Colon (tissue), 2 donors: ENCODE measurements around the gene CDH12.
A peak's percentile ranks its signal among the peaks of the same experiment; 100 is the strongest.
"Not testable (repeated sequence)": the region's sequence is repeated elsewhere in the genome, so short reads cannot be mapped to it uniquely, and the experiment has no call there.

Source experiments
- FAIRE-seq: peaks from 2 replicates; lab custom pipeline; 2012; peaks lifted over from hg19 to GRCh38; lab: Jason Lieb, UNC
- donor health status: control.
- donor health status: control.

CDH12 gene

DNA sequence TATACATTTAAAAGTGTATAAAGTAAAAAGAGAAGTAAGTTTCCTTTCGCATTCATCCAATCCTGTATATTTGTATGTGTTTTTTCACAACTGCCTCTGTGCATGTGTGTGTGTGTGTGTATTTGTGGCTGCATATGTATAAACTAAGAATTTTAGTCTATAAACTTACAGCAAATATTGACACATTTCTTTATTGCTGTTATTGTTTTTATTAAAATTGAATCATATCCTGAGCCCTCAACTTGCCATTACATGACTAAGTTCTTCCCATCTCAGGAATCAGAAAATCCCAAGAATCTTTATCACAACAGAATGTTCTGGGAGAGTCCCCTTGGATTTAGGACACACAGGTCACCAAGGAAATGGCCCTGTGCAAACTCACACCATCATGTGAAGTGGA, 712.7 kb downstream of the CDH12 start:
- FAIRE-seq = not testable (repeated sequence)

DNA sequence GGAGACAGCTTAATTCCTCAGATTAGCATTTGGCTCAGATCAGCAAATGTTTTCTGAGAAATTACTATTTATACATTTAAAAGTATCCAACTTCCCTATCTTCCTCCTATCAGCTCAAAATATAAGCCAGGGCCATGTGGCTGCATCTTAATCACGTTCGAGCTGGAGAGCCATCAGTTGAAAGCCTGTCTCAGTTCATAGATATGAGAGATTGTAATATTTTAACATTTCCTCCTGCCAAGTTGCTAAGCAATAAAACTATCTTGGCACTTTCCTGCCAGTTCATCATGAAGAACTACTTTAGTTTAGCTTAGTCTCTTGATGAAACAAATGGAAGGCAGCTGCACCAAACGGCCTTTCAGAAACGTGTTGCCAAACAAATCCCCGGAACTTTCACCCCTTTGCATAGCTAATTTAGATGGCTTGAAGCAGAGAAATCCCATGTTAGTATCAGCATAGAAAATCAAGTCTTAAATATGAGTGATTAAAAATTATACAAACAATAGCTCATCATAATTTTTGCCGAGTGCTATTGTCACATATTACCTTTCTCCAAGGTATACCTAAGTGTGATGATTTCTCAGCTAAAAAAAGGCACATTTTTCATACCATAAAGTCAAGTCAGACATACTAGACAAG, 713.4 kb downstream of the CDH12 start:
- FAIRE-seq = not testable (repeated sequence)

DNA sequence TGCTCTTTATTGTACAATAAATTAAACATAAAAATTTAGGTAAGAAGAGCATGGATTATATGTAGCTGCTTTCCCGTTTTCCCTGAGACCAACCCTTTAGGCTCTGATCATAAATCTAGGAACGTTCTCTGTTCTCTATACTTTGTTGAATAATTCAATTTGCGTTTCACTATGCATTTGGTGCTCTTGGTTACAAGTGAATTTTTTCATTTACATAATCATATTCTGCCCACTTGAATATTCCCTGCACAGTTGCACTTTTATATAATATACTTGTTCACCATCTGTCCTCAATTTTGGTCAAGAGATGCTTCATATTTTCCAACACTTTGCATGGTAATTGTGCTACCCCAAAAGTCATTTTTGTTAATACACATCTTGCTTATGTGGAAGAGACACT, 741.8 kb downstream of the CDH12 start:
- no peak for FAIRE-seq

DNA sequence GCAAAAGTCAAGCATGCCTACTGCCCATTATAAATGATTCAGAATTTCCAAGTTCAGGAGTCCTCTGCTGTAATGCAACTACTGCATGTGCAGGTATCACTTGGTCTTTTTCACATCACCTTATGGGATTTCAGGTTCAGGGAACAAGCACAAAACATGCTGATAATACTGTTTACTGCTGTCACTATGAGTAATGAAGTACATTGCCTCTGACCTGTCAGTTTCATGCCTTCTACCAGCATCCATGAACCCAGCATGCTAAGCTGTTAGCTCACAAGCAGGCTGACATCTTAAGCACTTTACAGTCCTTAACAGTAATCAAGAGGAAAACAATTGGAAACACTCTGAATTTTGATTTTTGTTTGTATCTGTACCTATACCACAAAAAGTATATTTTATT, 743.8 kb downstream of the CDH12 start:
- FAIRE-seq = no peak

DNA sequence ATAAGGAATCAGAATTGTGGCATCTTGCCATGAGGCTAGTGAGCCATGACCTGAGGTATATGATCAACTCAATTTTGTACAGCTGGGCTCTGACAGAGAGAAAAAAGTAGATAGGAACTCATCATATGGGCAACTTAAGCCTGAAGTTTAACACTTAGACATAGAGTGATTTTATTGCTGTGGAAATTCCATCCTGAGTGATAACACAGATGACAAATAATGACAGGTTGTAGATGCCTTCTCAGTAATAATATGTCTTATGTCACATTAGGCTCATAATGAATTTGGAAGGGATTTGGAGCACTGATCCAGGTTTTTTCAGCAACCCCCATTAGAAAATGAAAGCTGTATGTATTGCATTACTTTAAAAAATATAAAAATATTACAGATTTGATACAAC, 744.6 kb downstream of the CDH12 start:
- no peak for FAIRE-seq

DNA sequence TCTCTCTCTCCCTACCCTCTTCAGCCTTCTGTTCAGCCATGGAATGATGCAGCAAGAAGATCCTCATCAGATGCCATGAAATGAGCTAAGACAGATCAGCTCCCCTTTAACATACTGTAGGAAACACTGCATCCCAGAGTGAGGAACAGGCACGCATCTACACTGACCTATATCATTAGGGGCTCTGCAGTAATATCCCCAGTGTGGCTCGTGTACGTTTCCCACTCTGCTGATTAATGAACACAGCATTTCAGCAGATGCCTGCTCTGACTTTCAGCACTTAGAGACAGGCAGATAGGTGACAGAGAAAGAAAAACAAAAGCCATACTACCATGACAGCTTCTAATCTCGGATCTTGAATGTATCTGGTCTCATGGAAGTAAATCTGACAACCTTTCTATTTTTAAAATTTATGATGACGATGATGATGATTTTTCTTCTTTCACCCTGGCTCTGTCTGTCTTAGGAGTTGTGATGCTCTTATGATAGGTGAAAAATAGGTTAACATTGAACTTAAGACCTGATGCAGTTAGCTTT, 750.3 kb downstream of the CDH12 start:
- no peak for FAIRE-seq

DNA sequence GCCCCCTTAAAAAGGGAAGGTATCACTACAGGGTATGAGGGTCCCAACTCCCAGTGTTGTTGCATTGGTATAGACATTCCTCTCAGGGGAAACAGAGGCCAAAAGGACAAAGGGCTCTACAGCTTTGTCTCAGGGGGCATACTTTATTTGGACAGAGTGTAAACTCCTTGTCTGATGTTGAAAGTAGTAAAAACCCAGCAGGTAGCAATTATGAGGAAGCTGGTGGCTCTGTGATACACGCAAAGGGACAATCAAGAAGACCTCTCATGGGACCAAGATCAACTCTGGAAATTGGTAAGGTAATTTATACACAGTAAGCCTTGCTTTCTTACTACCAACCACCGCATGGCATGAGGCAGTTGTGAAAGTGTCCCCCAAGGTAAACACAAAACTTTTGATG, 764.6 kb downstream of the CDH12 start:
- FAIRE-seq = no peak

DNA sequence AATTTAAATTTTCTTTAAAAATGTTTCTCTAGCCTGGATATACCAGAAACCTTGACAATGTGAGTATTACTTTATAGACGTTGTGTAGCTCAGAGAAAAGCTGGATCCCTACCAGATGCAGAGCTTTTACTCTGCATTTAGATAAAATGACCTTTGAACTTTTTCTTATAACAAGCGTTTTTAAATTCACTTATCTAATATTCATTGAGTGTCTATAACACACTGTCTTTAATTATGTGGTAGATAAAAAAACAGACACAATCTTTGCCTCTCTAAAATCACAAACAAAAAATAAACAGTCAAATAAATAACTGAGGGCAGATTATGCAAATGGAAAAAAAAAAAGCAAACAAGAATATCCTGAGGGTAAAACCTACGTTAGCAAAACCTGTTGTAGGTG, 773.6 kb downstream of the CDH12 start:
- no peak for FAIRE-seq

DNA sequence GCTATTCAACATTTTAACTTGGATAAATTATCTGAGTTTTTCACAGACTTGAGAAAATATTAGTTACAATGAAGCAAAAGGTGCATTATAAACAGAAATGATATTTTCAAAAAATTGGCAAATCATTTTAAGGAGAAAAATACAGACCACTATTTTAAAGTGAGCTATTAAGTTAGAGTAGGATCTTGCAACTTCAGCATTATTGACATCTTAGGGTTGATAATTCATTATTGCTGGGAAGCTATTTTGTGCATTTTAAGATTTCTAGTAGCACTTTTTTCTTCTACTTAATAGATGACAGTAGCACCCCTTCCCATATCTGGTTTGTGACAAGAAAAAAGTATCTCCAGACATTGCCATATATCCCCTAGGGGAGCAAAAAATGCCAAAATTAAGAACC, 774.1 kb downstream of the CDH12 start:
- FAIRE-seq = no peak

DNA sequence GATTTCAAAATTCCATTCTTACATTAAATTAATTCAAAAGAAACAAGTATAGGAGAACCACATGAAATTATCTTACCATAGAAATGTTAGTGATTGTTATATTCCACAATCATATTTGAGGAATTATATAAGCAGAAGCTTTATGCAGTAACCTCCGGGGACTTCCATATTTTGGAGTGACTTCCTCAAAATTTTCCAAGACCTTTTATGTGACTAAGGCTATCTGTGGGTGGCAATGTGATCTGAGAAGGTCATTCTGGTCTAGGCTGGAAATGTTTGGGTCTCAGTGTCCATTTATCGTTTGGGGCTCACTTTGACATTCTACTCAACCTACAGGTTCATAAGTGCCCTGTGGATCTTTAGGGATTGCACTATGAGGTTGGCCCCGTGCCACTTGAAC, 776.6 kb downstream of the CDH12 start:
- no peak for FAIRE-seq

DNA sequence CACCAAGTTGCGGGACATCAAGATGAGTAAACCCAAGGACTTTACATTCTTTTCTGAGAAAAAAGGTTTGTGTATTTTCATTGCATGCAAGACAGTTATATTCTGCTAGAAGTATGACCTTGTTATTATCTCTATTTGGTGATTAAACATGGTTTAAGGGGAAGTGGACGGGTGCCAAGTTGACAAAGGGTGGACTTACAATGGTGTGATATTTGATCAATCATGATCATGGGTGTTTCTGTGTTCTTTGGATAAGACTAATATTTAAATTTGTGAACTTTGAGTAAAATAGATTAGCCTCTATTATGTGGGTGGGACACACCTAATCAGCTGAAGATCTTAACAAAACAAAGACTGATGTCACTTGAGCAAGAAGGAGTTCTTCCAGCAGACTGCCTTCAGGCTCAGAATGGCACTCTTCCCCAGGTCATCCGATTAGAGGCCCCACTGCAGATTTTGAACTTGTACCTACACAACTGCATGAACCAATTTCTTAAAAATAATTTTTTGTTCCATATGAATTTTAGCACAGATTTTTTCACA, 782.9 kb downstream of the CDH12 start:
- no peak for FAIRE-seq

DNA sequence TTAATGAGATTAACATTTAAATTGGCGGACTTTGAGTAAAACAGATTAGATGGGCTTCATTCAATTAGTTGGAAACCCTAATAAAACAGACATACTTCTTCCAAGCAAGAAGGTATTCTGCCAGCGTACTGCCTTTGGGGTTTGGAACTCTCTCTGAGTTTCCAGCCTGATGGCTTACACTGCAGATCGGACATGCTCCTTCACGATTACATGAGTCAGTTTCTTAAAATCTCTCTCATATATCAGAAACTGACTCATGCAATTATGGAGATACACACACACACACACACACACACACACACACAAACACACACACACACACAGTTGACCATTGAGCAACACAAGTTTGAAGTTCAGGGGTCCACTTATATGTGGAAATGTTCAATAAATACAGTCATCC, 789.4 kb downstream of the CDH12 start:
- no peak for FAIRE-seq

DNA sequence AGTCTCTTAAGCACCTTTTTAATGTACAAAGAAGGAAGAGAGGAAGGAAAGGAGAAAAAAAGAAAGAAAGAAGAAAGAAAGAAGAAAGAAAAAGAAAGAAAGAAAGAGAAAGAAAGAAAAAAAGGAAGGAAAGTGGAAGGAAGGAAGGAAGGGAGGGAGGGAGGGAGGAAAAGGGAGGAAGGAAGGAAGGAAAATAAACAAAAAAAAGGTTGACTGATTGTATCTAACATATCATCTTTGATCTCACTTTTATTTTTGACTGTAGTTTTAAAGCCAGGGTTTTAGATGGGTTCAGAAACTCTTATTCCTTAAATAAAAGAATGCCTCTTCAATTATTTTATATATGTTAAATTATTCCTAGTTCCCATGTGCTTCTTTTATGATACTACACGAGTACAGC, 794.5 kb downstream of the CDH12 start:
- FAIRE-seq = no peak

DNA sequence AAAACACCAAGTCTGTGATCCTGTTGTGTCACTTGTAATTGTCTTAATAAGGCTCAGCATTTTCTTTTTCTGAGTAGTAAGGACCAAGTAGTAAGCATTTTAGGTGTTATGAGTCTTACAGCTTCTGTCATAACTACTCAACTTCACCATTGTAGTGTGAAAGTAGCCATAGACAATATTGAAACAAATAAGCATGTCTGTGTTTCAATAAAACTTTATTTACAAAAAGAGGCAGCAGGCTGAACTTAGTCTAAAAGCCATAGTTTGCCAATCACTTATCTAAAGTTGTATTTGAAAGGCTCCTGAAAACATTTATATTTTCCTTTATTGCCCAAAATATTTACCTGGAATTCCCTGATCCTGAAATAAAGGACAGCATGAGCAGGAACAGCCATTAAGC, 796.1 kb downstream of the CDH12 start:
- FAIRE-seq = no peak

DNA sequence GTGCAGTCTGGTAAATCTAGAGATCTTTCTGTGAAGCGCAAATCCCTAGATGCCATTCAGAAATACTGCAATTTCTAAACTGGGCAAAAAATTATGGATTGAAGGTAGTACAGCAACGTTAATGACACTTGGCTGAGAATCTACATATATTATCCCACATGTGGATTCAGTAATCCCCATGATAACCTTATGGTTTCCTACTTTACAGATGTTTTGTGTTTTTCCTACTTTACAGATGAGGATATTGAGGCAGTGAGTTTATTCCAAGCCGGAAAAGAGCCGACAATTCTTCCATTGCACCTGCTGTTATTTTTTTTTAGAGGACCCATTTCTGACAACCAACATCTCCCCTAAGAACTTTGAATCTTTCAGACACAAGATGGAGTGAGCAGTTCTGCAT, 796.5 kb downstream of the CDH12 start:
- FAIRE-seq = no peak

DNA sequence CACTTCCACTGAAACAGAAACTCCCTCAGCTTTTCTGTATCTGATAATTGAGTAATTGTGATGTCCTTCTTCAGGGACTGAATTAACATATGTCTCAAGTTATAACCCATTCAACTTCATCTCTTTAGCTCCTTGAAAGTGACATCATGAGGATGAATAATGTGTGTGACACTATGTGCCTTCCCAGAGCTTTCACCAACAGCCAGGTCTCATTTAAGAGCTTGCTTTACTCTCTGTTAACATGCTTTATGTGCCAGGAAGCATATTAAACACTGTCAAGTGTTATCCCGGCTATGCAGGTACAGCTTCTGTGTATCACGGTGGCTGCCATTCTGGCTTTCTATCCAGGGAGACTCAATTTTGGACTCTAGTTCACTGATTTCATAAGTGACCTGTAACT, 799.9 kb downstream of the CDH12 start:
- FAIRE-seq = no peak

DNA sequence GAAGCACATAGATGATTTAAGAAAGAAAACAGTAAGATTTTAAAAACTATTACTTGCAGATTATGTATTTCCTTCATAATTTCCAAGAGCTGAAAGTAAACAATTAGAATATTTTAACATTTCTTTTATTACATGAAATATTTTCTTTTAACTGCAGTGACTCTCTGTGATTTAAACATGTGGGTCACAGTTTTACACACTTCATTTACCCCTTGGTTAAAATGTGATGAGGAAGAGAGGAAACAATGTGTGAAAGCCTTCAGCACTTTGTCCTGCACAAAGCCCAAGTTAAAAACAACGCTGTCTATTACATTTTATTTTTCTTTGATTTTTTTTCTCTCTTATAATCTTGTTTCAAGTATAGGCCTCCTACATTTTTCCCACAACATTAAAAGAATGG, 801.3 kb downstream of the CDH12 start:
- no peak for FAIRE-seq

DNA sequence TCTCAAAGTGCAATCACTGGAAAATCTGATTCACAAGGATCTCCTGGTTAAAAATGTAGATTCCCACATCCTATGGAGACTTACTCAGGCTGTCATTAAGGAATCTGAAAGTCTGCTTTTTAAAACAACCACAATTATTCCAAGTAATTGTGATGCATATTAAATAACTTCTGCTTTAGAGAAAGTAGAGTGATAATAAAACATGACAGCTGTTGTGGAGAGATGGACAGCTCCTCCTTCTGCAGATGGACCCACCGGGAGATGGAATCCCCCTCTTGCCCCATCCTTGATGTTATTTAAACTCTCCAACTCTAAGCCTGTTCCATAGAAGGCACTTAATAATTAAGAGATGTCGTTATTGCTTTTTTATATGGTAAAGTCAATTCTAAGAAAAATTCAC, 802.2 kb downstream of the CDH12 start:
- no peak for FAIRE-seq

DNA sequence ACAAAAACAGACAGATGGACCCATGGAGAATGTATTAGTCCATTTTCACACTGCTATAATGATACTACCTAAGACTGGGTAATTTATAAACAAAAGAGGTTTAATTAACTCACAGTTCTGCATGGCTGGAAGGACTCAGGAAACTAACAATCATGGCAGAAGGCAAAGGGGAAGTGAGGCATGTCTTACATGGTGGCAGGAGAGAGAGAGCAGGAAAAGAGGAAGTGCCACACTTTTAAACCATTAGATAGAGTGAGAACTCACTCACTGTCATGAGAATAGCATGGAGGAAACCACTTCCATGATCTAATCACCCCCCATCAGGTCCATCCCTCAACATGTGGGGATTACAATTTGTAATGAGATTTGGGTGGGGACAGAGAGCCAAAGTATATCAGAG, 808.9 kb downstream of the CDH12 start:
- no peak for FAIRE-seq

DNA sequence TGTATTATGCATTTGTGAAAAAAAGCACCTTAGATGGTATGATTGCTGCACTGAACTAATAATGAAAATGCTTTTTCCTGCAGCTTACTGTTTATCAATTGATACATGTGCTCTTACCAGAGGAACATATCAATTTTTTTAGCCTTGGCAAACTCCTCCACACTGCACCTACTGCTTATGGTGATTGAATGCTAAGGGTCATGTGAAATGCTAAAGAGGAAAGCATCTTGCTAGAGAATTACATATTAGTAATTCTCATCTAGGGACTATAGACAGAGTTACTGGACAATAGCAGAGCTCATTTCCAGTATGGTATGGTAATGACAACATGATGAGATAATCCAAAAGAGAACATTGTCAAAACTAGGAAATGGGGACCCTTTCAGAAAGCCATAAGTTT, 817.1 kb downstream of the CDH12 start:
- no peak for FAIRE-seq

DNA sequence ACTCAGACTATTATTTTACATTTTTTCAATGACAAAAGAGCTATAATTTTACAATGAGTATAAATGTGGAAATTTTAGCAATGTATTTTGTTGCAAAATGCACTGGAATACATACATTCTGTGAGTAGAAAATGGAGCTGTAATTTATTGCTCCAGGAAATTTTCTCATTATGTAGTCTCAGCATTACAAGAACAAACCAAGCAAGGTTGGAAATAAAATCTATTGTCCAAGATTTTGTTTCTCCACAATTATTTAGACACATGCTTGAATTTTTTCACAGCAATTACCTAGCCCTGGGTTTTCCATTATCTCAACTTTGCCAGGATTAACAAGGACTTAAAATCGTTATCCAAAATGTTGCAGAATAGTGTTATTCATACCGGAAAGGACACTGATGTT, 820.1 kb downstream of the CDH12 start:
- no peak for FAIRE-seq

DNA sequence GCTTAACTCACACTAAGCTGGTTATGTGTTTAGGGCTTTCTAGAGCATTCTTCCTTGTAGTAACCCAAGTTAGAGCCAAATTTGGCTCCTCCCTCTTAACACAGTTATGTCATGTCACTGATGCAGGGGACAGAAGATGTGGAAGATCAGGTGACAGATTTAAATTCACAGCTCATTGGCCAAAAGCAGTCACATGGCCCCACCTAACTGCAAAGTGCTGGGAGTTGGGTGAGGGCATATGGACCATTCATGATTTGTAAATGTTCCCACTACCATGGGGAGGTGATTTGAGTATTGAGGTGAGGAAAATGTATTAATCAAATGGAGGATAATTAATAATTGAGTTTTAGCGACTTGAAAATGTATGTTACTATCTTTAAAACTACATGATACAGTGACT, 829.4 kb downstream of the CDH12 start:
- FAIRE-seq = no peak

DNA sequence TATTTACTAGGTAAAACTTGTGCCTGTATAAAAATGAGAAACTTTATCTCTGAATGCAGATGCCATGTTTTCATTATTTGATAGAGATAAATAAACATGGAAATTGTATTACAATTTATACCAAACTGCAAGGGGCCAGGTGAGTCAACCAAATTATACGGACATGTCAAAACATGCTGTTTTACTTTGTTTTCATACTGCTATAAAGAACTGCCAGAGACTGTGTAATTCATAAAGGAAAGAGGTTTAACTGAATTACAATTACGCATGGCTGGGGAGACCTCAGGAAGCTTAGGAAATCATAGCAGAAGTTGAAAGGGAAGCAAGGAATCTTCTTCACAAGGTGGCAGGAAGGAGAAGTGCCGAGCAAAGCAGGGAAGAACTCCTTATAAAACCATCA, 840.3 kb downstream of the CDH12 start:
- peak; percentile 96 for FAIRE-seq

DNA sequence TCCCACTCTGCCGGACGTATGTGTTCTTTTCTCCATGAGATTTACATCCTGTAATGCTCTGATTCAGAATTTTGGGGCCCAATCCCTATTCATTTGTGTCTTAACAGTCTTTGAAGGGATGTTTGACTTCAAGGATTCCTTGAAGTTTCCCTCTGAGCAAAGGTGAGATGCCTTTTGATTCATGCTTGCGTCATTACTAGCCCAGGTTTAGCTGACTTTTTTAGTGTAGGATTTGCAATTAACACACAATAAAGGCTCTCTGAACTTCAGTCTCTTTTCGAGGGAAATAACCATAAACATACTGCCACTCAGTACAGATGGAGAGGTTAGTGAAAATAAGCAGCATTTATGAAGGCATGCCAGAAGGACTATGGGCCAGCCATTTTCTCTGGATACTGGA, 842.3 kb downstream of the CDH12 start:
- peak; percentile 82 for FAIRE-seq
